HG02623 (cell line): Measurements from ENCODE around the gene METAP1D.
A peak's percentile ranks its signal among the peaks of the same experiment; 100 is the strongest.
"Not testable (repeated sequence)": the region's sequence is repeated elsewhere in the genome, so short reads cannot be mapped to it uniquely, and the experiment has no call there.

Experiments
- ATAC-seq: cut with Tn5 transposase; IDR thresholded peaks from one replicate; pipeline ENCODE4 v1.9.1; 2021; ENCODE audit warnings: moderate library complexity; ENCODE audit not compliant: unreplicated experiment

Gene METAP1D

GRCh38 chr2:172100935-172101820 is 101.4 kb downstream of the METAP1D start:
- ATAC-seq = no peak

- ATAC-seq = no peak
These were observed 102.2 kb downstream of the METAP1D start for GRCh38 chr2:172101821-172102390.

- peak; percentile 71 for ATAC-seq
These were observed 102.9 kb downstream of the METAP1D start, which contains the start of gene DLX2 for GRCh38 chr2:172102391-172103359. Gene DLX2, minus strand, starts transcription at chr2:172102900. Its CDS starts 362 bp downstream, at chr2:172102538.

GRCh38 chr2:172103471-172104272 is 103.9 kb downstream of the METAP1D start:
- no peak for ATAC-seq

- no peak for ATAC-seq
These were observed 105.8 kb downstream of the METAP1D start for GRCh38 chr2:172105471-172106107.

GRCh38 chr2:172106108-172106961 is 106.6 kb downstream of the METAP1D start:
- ATAC-seq = no peak

- ATAC-seq = no peak
These were observed 108.2 kb downstream of the METAP1D start for GRCh38 chr2:172107690-172108586.

- no peak for ATAC-seq
These were observed 108.8 kb downstream of the METAP1D start for GRCh38 chr2:172108587-172108930.

GRCh38 chr2:172109256-172109987 is 109.7 kb downstream of the METAP1D start:
- ATAC-seq = no peak

GRCh38 chr2:172109988-172110811 is 110.4 kb downstream of the METAP1D start:
- no peak for ATAC-seq

GRCh38 chr2:172113617-172114016 is 113.9 kb downstream of the METAP1D start:
- ATAC-seq = no peak

- ATAC-seq = not testable (repeated sequence)
These were observed 114.4 kb downstream of the METAP1D start for GRCh38 chr2:172114176-172114575.

- no peak for ATAC-seq
These were observed 114.8 kb downstream of the METAP1D start for GRCh38 chr2:172114579-172114978.

- no peak for ATAC-seq
These were observed 116.4 kb downstream of the METAP1D start for GRCh38 chr2:172116107-172116506.

GRCh38 chr2:172119089-172119488 is 119.3 kb downstream of the METAP1D start:
- no peak for ATAC-seq

- ATAC-seq = no peak
These were observed 120.4 kb downstream of the METAP1D start for GRCh38 chr2:172120118-172120517.
